ENCODE data around the gene SF3B1.
"Not testable (repeated sequence)": the region's sequence is repeated elsewhere in the genome, so short reads cannot be mapped to it uniquely, and the experiment has no call there.

SF3B1 gene

DNA sequence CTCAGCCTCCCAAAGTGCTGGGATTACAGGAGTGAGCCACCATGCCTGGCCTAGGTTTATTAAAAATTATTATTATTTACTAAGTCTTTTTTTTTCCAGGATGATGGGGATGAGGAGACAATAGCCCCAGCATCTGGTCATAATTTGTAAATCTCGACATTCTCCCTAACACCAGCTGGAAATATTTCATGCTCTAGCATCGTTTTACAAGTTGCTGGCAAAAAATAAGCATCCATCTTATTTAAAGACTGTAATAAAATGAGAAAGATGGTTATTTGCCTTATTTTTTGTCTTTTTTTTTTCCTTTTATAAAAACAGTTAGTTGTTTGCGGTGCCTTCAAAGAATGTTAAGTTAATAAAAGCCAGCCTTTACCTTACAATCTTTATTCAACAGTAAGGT, 56.7 kb downstream of the SF3B1 start:
- DNase-seq, result no peak

DNA sequence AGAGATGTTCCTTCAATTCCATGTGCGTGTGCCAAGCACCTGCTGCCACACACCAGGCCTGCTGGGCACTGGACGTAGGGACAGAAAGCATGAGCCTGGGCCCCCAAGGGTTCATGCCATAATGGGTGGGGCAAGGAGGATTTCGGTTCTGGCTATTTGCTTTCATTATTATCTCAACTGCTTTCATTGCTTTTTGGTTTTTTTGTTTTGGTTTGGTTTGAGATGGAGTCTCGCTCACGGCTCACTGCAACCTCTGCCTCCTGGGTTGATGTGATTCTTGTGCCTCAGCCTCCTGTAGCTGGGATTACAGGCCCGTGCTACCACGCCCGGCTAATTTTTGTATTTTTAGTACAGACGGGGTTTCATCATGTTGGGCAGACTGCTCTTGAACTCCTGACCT, 57.2 kb downstream of the SF3B1 start:
- DNase-seq, result no peak

DNA sequence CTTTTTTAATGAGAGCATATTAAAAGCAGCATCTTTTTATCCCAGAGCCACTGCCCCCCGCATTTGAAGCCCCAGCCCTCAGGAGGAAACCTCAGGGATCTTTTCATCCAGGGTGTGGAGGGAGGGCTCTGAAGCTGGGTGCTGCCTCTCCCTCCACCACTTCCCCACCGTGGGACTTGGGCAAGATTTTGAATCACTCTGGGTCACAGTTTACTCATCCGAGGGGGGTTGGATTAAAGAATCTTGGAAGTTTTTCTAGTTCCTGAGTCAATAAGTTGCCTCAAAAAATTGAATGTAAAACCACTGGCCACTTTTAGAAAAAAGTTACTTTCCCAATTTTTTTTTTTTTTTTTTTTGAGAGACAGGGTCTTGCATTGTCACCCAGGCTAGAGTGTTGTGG, 62.2 kb downstream of the SF3B1 start:
- DNase-seq, result no peak

DNA sequence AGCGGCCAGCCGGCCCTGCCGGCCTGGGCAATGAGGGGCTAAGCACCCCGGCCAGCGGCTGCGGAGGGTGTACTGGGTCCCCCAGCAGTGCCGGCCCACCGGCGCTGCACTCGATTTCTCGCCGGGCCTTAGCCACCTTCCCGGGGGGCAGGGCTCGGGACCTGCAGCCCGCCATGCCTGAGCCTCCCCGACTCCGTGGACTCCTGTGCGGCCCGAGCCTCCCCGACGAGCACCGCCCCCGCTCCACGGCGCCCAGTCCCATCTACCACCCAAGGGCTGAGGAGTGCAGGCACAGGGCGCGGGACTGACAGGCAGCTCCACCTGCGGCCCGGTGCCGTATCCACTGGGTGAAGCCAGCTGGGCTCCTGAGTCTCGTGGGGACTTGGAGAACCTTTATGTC, 64.2 kb downstream of the SF3B1 start:
- not testable (repeated sequence) for DNase-seq

GRCh38 chr2:197369933-197370320, 64.9 kb downstream of the SF3B1 start:
- no peak for DNase-seq

DNA sequence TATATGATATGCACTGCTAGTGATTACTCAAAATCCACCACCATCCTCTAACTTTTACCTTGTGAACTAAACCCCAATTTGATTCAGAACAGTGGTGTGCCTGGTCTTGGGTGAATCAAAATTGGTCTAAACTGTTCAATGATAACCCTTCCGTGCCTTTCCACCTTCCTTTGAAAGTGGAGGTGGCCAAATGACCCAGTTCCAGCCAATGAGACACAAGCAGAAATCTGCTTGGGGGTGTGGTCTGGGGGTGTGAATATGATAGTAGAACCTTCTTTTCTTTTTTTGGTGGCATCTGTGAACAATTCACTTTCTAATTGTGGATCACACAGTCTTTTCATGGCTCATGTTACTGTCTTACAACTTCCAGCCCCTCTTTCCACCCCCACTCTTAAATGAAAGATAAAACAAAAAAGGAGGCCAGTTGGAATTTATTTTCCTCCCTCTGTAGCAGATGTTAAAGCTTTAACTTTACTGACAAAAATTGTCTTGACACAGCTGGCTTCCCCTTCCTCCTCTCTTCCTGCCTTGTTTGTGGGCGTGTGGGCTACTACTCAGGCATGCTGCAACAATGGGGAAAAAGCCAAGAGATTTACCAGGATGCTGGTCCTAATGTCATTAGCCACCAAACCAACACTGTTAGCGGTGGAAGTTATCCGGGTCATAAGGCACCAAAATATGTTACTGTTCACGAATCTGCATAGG, 65.4 kb downstream of the SF3B1 start:
- no peak for DNase-seq

GRCh38 chr2:197368412-197368811, 66.4 kb downstream of the SF3B1 start:
- no peak for DNase-seq

DNA sequence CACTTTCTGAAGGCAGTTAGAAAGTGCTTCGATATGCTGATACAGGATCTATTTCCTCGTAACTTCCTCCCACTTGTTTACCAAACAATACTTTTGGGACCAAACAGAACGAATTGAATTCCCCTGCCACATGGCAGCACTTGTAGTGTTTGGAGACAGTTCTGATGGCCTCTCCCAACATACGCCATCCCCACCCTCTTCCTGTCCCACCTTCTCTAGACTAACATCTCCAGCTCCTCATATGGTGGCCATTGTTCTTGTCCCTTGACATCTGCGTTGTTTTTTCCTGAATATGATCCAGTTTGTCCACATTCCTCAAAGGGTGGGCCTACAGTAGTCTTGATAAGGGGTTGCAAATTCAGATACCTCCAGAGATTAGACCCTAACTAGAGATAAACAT, 70.8 kb downstream of the SF3B1 start:
- no peak for DNase-seq

- no peak for DNase-seq
Measured at GRCh38 chr2:197360744-197361156, 74.1 kb downstream of the SF3B1 start.

- no peak for DNase-seq
Measured at GRCh38 chr2:197359859-197360258, 75.0 kb downstream of the SF3B1 start.

DNA sequence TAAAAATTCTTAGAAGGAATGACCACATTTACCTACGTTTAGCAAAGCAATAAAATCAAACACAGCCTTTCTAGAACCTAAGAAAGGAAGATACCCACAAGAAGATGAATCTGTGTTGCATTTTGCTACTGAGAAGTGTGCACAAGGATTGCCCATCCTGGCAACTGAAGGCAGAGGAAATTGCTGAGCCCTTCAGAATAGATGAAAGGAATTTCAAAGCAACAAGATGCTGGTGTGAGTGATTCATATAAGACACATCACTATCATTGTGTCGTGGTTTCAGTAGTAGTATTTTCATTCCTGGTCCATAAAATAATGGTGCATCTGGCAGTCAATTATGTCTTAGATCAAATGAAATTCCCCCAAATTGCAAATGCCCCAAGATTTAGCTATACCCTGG, 75.9 kb downstream of the SF3B1 start:
- DNase-seq, result no peak

DNA sequence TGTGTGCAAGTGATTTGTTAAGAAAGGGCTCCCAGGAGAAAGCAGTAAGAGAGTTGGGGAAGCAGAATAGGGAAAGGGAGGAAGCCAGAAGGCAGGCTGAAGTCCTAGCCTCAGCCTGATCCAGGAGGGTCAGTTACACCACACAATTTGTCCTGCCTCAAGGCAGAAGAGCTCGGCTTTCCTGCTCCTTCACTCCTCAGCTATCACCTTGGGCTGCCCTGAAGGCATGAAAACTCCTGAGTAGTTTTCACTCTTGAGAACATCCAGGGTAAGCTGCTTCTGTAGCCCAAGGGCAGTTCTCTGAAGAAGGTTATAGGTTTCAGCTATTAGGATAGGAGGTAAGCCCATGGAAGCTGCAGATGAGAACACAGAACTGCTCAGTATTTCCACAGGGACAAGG, 76.8 kb downstream of the SF3B1 start:
- no peak for DNase-seq

DNA sequence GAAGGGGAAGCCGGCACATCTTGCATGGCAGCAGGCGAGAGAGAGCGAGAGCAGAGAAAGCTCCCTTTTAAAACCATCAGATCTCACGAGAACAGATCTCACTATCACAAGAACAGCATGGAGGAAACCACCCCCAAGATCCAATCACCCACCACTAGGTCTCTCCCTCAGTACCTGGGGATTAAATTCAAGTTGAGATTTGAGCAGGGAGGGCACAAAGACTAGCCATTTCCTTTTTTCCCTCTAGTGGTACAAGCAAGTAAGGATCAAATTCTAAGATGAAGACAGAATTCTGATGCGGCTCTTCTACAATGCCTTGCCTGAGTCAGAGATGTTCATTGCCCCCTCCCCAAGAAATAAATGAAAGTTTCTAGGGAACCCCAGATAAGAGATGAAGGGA, 78.7 kb downstream of the SF3B1 start:
- DNase-seq, result no peak

DNA sequence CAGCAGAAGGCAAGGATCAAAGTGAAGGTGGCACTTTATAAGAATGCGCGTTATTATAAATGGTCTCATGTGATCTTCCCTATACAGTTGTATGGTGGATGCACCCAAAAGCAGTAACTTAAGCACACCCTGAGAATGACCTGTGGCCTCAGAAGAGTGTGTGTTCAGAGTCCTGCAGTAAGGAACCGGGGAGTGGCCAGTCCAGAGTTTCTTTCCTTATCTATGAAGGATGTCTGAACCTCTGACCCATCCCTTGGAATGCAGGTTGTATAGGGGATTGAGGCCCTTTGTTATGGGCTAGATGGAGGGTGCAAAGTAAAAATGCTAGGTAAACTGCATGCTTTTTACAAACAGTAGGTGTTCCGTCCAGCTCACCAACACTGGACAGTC, 80.7 kb downstream of the SF3B1 start:
- DNase-seq, result no peak

- no peak for DNase-seq
Measured at GRCh38 chr2:197353393-197354168, 81.2 kb downstream of the SF3B1 start.

GRCh38 chr2:197349699-197350098, 85.1 kb downstream of the SF3B1 start:
- DNase-seq, result no peak

GRCh38 chr2:197348721-197349360, 86.0 kb downstream of the SF3B1 start:
- no peak for DNase-seq

- no peak for DNase-seq
Measured at GRCh38 chr2:197345846-197346370, 88.9 kb downstream of the SF3B1 start.

DNA sequence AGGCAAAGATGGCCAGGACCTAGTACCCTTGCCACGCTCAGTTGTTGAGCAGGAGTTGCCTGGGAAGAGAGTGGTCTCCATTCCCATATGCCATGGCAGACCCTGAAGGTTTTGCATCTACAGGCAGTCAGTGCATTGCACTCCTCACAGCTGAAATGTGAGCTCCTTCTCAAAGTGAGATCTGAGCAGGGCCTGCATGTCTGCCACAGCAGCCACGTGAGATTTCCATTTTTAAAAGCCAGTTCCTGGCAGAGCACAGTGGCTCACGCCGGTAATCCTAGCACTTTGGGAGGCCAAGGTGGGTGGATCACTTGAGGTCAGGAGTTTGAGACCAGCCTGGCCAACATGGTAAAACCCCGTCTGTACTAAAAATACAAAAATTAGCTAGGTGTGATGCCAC, 90.9 kb downstream of the SF3B1 start:
- DNase-seq, result not testable (repeated sequence)

DNA sequence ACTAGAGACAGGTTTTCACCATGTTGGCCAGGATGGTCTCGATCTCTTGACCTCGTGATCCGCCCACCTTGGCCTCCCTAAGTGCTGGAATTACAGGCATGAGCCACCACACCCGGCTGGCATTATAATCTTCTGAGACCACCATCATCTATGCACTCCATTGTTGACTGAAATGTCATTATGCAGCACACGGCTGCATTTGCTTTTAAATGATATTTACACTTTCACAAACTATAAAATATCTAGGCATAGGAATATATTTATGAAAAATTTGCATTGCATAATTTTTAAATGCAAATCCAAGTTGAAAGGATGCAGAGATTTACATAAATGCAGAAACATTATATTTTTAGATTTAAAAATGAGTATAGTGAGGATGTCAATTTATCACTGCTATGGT, 94.2 kb downstream of the SF3B1 start:
- no peak for DNase-seq

Data from stimulated activated naive CD4-positive, alpha-beta T cell treated with Interleukin-2 at 50 U/mL for 16 hours (primary cell).